H9 (cell line): ENCODE results near the gene DCP1A. TPM values are rescaled to one million over a fixed set of nuclear protein-coding genes. Genes with fewer than 3 reads are reported as not detected.

ENCODE experiments used
- DNase-seq: peaks from one replicate; pipeline ENCODE4 v3.0.0-alpha.2; 2017
- H2AFZ ChIP-seq: one replicate; pipeline ENCODE4 v1.6.1; 2013; ENCODE audit warnings: mild to moderate bottlenecking, low read length, control low read depth, moderate library complexity
- H2AK5ac ChIP-seq: 2 replicates; pipeline ENCODE4 v1.6.1; 2013; ENCODE audit warnings: low read length, control low read depth, mixed read lengths; ENCODE audit not compliant: insufficient read length
- H2BK120ac ChIP-seq: one replicate; pipeline ENCODE4 v1.6.1; 2013; ENCODE audit warnings: low read depth, mild to moderate bottlenecking, low read length, control low read depth, inconsistent platforms; ENCODE audit not compliant: poor library complexity, severe bottlenecking
- H2BK12ac ChIP-seq: 2 replicates; pipeline ENCODE4 v1.6.1; 2013; ENCODE audit warnings: low read length, control low read depth, mixed read lengths, low read depth; ENCODE audit not compliant: insufficient read length
- H2BK15ac ChIP-seq: 2 replicates; pipeline ENCODE4 v1.6.1; 2013; ENCODE audit warnings: low read depth, low read length, control low read depth
- H2BK20ac ChIP-seq: one replicate; pipeline ENCODE4 v1.6.1; 2013; ENCODE audit warnings: low read depth, mild to moderate bottlenecking, low read length, control low read depth, inconsistent platforms; ENCODE audit not compliant: poor library complexity, severe bottlenecking
- H2BK5ac ChIP-seq: 2 replicates; pipeline ENCODE4 v1.6.1; 2013; ENCODE audit warnings: low read length, control low read depth, mixed read lengths; ENCODE audit not compliant: insufficient read length
- H3K14ac ChIP-seq: 2 replicates; pipeline ENCODE4 v1.6.1; 2013; ENCODE audit warnings: low read length, control low read depth; ENCODE audit not compliant: insufficient read depth
- H3K18ac ChIP-seq: 2 replicates; pipeline ENCODE4 v1.6.1; 2013; ENCODE audit warnings: low read depth, mild to moderate bottlenecking, mixed read lengths, low read length, control low read depth; ENCODE audit not compliant: insufficient read length
- H3K23ac ChIP-seq: 2 replicates; pipeline ENCODE4 v1.6.1; 2013; ENCODE audit warnings: low read length, control low read depth, mixed read lengths, low read depth; ENCODE audit not compliant: insufficient read length
- H3K23me2 ChIP-seq: 2 replicates; pipeline ENCODE4 v1.6.1; 2013; ENCODE audit warnings: low read depth, mild to moderate bottlenecking, mixed read lengths, low read length, control low read depth; ENCODE audit not compliant: insufficient read length, poor library complexity, severe bottlenecking
- H3K27ac ChIP-seq: 2 replicates; pipeline ENCODE4 v1.5.1; 2013; ENCODE audit warnings: low read length, control low read depth, mixed read lengths, low read depth; ENCODE audit not compliant: insufficient read length
- H3K27me3 ChIP-seq: 2 replicates; pipeline ENCODE4 v1.6.1; 2013; ENCODE audit warnings: low read length, control low read depth, inconsistent platforms; ENCODE audit not compliant: insufficient read depth
- H3K4ac ChIP-seq: 2 replicates; pipeline ENCODE4 v1.6.1; 2013; ENCODE audit warnings: low read depth, mild to moderate bottlenecking, control low read depth, inconsistent platforms, low read length, moderate library complexity
- H3K4me1 ChIP-seq: 2 replicates; pipeline ENCODE4 v1.6.1; 2013; ENCODE audit warnings: low read length, control low read depth, inconsistent platforms; ENCODE audit not compliant: insufficient read depth
- H3K4me2 ChIP-seq: 2 replicates; pipeline ENCODE4 v1.6.1; 2013; ENCODE audit warnings: low read length, control low read depth, mixed read lengths; ENCODE audit not compliant: insufficient read length, insufficient read depth
- H3K56ac ChIP-seq: 2 replicates; pipeline ENCODE4 v1.6.1; 2013; ENCODE audit warnings: low read depth, mild to moderate bottlenecking, mixed read lengths, low read length, control low read depth; ENCODE audit not compliant: insufficient read length
- H3K79me1 ChIP-seq: 2 replicates; pipeline ENCODE4 v1.6.1; 2013; ENCODE audit warnings: low read depth, mild to moderate bottlenecking, moderate library complexity, low read length, control low read depth, inconsistent platforms; ENCODE audit not compliant: insufficient read depth, poor library complexity, severe bottlenecking
- H3K79me2 ChIP-seq: 2 replicates; pipeline ENCODE4 v1.6.1; 2013; ENCODE audit warnings: low read length, control low read depth, inconsistent platforms; ENCODE audit not compliant: insufficient read depth
- H3K9ac ChIP-seq: 2 replicates; pipeline ENCODE4 v1.6.1; 2013; ENCODE audit warnings: low read length, control low read depth, mixed read lengths; ENCODE audit not compliant: insufficient read length; ENCODE audit errors: extremely low read depth
- H3K9me3 ChIP-seq: one replicate; pipeline ENCODE4 v1.6.1; 2013; ENCODE audit warnings: low read depth, low read length, inconsistent platforms; ENCODE audit not compliant: control insufficient read depth
- H3T11ph ChIP-seq: one replicate; pipeline ENCODE4 v1.6.1; 2013; ENCODE audit warnings: mild to moderate bottlenecking, low read length, control low read depth, inconsistent platforms
- H4K20me1 ChIP-seq: one replicate; pipeline ENCODE4 v1.6.1; 2013; ENCODE audit not compliant: control insufficient read depth, insufficient read length, insufficient read depth
- H4K5ac ChIP-seq: 2 replicates; pipeline ENCODE4 v1.6.1; 2013; ENCODE audit warnings: low read depth, mild to moderate bottlenecking, mixed read lengths, low read length, control low read depth; ENCODE audit not compliant: insufficient read length
- H4K8ac ChIP-seq: replicated peaks from 2 replicates; pipeline ENCODE4 v1.6.1; 2013; ENCODE audit warnings: low read length, control low read depth, mixed read lengths, low read depth; ENCODE audit not compliant: insufficient read length
- H4K91ac ChIP-seq: 2 replicates; pipeline ENCODE4 v1.6.1; 2013; ENCODE audit warnings: low read depth, mild to moderate bottlenecking, moderate library complexity, mixed read lengths, low read length, control low read depth; ENCODE audit not compliant: insufficient read length
- H3K27ac Mint-ChIP-seq, 3 experiments: 2 replicates in 2 of 3; 3 replicates in 1 of 3; pipeline ENCODE4 v1.8.0; 2020 to 2021; ENCODE audit warnings: mixed read lengths in 3 of 3, mild to moderate bottlenecking in 1 of 3, moderate library complexity in 1 of 3
- H3K27me3 Mint-ChIP-seq: 2 replicates; pipeline ENCODE4 v1.8.0; 2021; ENCODE audit warnings: low read depth, mild to moderate bottlenecking, moderate library complexity, mixed read lengths
- H3K36me3 Mint-ChIP-seq, 3 experiments: 2 replicates in 2 of 3; 3 replicates in 1 of 3; pipeline ENCODE4 v1.8.0; 2020 to 2021; ENCODE audit warnings: low read depth in 3 of 3, mixed read lengths in 3 of 3; ENCODE audit not compliant: insufficient read depth in 1 of 3
- H3K4me1 Mint-ChIP-seq, 2 experiments: 2 replicates each; pipeline ENCODE4 v1.8.0; 2020; ENCODE audit warnings: mixed read lengths in 2 of 2
- H3K4me3 Mint-ChIP-seq, 2 experiments: 2 replicates in 1 of 2; 3 replicates in 1 of 2; pipeline ENCODE4 v1.8.0; 2020 to 2021; ENCODE audit warnings: mild to moderate bottlenecking in 2 of 2, mixed read lengths in 2 of 2, moderate library complexity in 1 of 2
- H3K9me3 Mint-ChIP-seq, 2 experiments: 2 replicates in 1 of 2; 3 replicates in 1 of 2; pipeline ENCODE4 v1.8.0; 2020; ENCODE audit warnings: mild to moderate bottlenecking in 2 of 2, mixed read lengths in 2 of 2, moderate library complexity in 1 of 2
- WGBS: extraction: QIAGEN DNeasy Blood & Tissue Kit; methylation state at CpG from one replicate; pipeline ENCODE4 v1.1.7; 2013; ENCODE audit warnings: missing lambda C conversion rate, low lambda C conversion rate, mixed read lengths; ENCODE audit not compliant: insufficient read length; ENCODE audit errors: extremely low coverage; 5-methylcytosine and 5-hydroxymethylcytosine counted together
- total RNA-seq: library from RNA; stranded (reverse); gene quantifications from 2 replicates; pipeline ENCODE4 v1.2.1, GENCODE V29; 2021
- TF ChIP-seq, protein P1 (sequence below): fragments of 200-600 bp; sonication (generic); conservative IDR thresholded peaks from 3 replicates; pipeline ENCODE4 v1.8.0; 2021; ENCODE audit warnings: antibody characterized with exemption, mild to moderate bottlenecking

DCP1A gene
- total RNA-seq, 1 experiment from 2014 or later: 17.8 TPM

- no peak overlapping the region for H3K4me2 ChIP-seq
- H3K18ac ChIP-seq: no peak overlapping the region
- H3K4me3 Mint-ChIP-seq: no peak overlapping the region
- no peak overlapping the region for H4K8ac ChIP-seq
- no peak overlapping the region for H3T11ph ChIP-seq
- no peak overlapping the region for H3K56ac ChIP-seq
- no peak overlapping the region for H3K23ac ChIP-seq
- no peak overlapping the region for H3K9ac ChIP-seq
- no peak for DNase-seq
- no CpG with 5 or more reads among the region's 1 CpG for whole genome bisulfite sequencing
- H4K5ac ChIP-seq: no peak overlapping the region
- TF ChIP-seq, protein P1, sequence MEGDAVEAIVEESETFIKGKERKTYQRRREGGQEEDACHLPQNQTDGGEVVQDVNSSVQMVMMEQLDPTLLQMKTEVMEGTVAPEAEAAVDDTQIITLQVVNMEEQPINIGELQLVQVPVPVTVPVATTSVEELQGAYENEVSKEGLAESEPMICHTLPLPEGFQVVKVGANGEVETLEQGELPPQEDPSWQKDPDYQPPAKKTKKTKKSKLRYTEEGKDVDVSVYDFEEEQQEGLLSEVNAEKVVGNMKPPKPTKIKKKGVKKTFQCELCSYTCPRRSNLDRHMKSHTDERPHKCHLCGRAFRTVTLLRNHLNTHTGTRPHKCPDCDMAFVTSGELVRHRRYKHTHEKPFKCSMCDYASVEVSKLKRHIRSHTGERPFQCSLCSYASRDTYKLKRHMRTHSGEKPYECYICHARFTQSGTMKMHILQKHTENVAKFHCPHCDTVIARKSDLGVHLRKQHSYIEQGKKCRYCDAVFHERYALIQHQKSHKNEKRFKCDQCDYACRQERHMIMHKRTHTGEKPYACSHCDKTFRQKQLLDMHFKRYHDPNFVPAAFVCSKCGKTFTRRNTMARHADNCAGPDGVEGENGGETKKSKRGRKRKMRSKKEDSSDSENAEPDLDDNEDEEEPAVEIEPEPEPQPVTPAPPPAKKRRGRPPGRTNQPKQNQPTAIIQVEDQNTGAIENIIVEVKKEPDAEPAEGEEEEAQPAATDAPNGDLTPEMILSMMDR: no peak
- H2BK5ac ChIP-seq: no peak overlapping the region
- H3K27me3 ChIP-seq: no peaks in the 10 kb centered on the region
- no peaks in the 10 kb centered on the region for H3K27me3 Mint-ChIP-seq
- H3K27ac ChIP-seq: no peak overlapping the region
- H3K4ac ChIP-seq: no peak overlapping the region
- H3K9me3 Mint-ChIP-seq: peaks cover 3 to 4% of the 10 kb centered on the region in 2 experiments
- no peaks in the 10 kb centered on the region for H3K23me2 ChIP-seq
- H3K9me3 ChIP-seq: peaks cover 4% of the 10 kb centered on the region
- H3K4me1 ChIP-seq: no peaks in the 10 kb centered on the region
- no peak overlapping the region for H4K91ac ChIP-seq
- no peak overlapping the region for H3K27ac Mint-ChIP-seq
- H2BK120ac ChIP-seq: no peak overlapping the region
- H3K4me1 Mint-ChIP-seq: no peaks in the 10 kb centered on the region
- H3K14ac ChIP-seq: no peak overlapping the region
- peaks cover 2% of the 10 kb centered on the region; the same call in 1 of the 2 replicates for H3K79me2 ChIP-seq
- no peak overlapping the region for H2BK15ac ChIP-seq
- H2BK12ac ChIP-seq: no peak overlapping the region
- peaks cover 30 to 51% (median 48%) of the 10 kb centered on the region in 3 experiments for H3K36me3 Mint-ChIP-seq
- H3K79me1 ChIP-seq: no peaks in the 10 kb centered on the region
- H4K20me1 ChIP-seq: no peaks in the 10 kb centered on the region
- H2AFZ ChIP-seq: no peak overlapping the region
- H2AK5ac ChIP-seq: no peak overlapping the region
- no peak overlapping the region for H2BK20ac ChIP-seq
These were observed 15.5 kb downstream of the DCP1A start for GRCh38 chr3:53331871-53332270.
